ENCODE results near the gene OAT.

OAT gene

GRCh38 chr10:124349996-124350280, 68.8 kb downstream of the OAT start:
- DNase-seq, result no peak

- no peak for DNase-seq
Observed at GRCh38 chr10:124349231-124349995, 69.3 kb downstream of the OAT start.

GRCh38 chr10:124348801-124349200, 69.9 kb downstream of the OAT start:
- DNase-seq, result no peak

GRCh38 chr10:124347956-124348355, 70.8 kb downstream of the OAT start:
- DNase-seq, result no peak
